K562 (cell line): ENCODE data around the gene IL17F. TPM values are rescaled to one million over a fixed set of nuclear protein-coding genes. Genes with fewer than 3 reads are reported as not detected.

Experiments
- ATAC-seq: fragments of 200-7000 bp; cut with Tn5 transposase; 3 replicates; pipeline ENCODE4 v1.9.1; 2020; ENCODE audit warnings: moderate library complexity
- BruUV-seq: library from RNA; stranded (reverse); fragments of 400-500 nt; replicated peaks from 2 replicates; lab custom pipeline; 2021; lab: Mats Ljungman, UMichigan
- CTCF ChIA-PET: fragments of 300-600 bp; formaldehyde crosslinking; extraction: SDS; loops from one replicate; lab custom pipeline; 2021; ENCODE audit warnings: low intra/inter-chr PET ratio; lab: Yijun Ruan, JAX
- POLR2A ChIA-PET: fragments of 300-600, 350-650 bp; sonication (Branson Sonifier 250); formaldehyde crosslinking; extraction: SDS; loops from one replicate; lab custom pipeline; 2021; ENCODE audit warnings: antibody characterized with exemption, inconsistent platforms; lab: Yijun Ruan, JAX
- DNase-seq, 4 experiments: peaks; one replicate each; pipeline versions ENCODE4 v3.0.0 to v3.0.0-alpha.2; 2011 to 2018; ENCODE audit warnings: low spot score in 3 of 4, mixed read lengths in 3 of 4; ENCODE audit errors: extremely low read depth in 1 of 4
- FAIRE-seq: peaks from 2 replicates; lab custom pipeline; 2011; peaks lifted over from hg19 to GRCh38; lab: Jason Lieb, UNC
- H2AFZ ChIP-seq: 2 replicates; pipeline ENCODE4 v1.6.0; 2011; ENCODE audit warnings: low read depth, low read length, control low read depth, inconsistent platforms
- H3K27ac ChIP-seq: fragments of 200-600 bp; 3 replicates; pipeline ENCODE4 v1.8.0; 2011; ENCODE audit warnings: low read depth, mild to moderate bottlenecking, control low read depth, inconsistent platforms, low read length, moderate library complexity, mixed read lengths; ENCODE audit errors: extremely low read depth
- H3K27me3 ChIP-seq, 2 experiments: fragments of 300-600 bp in 1 of 2; 2 replicates in 1 of 2; 3 replicates in 1 of 2; pipeline versions ENCODE4 v1.6.0 to v1.8.0; 2011; ENCODE audit warnings: inconsistent platforms in 2 of 2, low read length in 2 of 2, mild to moderate bottlenecking in 1 of 2, mixed read lengths in 1 of 2, moderate library complexity in 1 of 2; ENCODE audit not compliant: control insufficient read depth in 2 of 2, insufficient read depth in 2 of 2
- H3K36me3 ChIP-seq: fragments of 300-600 bp; 3 replicates; pipeline ENCODE4 v1.8.0; 2011; ENCODE audit warnings: mild to moderate bottlenecking, low read length, inconsistent platforms; ENCODE audit not compliant: control insufficient read depth, insufficient read depth
- H3K4me1 ChIP-seq, 2 experiments: fragments of 200-600 bp in 1 of 2; replicated peaks in 1 of 2; 2 replicates in 1 of 2; 3 replicates in 1 of 2; pipeline versions ENCODE4 v1.5.1 to v1.8.0; 2011; ENCODE audit warnings: inconsistent platforms in 2 of 2, low read length in 2 of 2, mild to moderate bottlenecking in 1 of 2, mixed read lengths in 1 of 2, moderate library complexity in 1 of 2; ENCODE audit not compliant: control insufficient read depth in 2 of 2, insufficient read depth in 2 of 2
- H3K4me2 ChIP-seq: 2 replicates; pipeline ENCODE4 v1.6.1; 2011; ENCODE audit warnings: low read length, control low read depth, inconsistent platforms, mixed read lengths; ENCODE audit not compliant: insufficient read depth
- H3K4me3 ChIP-seq: fragments of 200-600 bp; sonication (generic), shearing (Covaris generic); 2 replicates; pipeline ENCODE4 v1.5.1; 2016; ENCODE audit warnings: control low read depth, inconsistent platforms
- H3K79me2 ChIP-seq: fragments of 200-600 bp; 3 replicates; pipeline ENCODE4 v1.8.0; 2011; ENCODE audit warnings: low read length, inconsistent platforms; ENCODE audit not compliant: control insufficient read depth, insufficient read depth
- H3K9ac ChIP-seq, 2 experiments: 2 replicates each; pipeline versions ENCODE4 v1.6.0 to v1.6.1; 2011; ENCODE audit warnings: low read depth in 2 of 2, low read length in 2 of 2, control low read depth in 1 of 2, inconsistent platforms in 1 of 2, mild to moderate bottlenecking in 1 of 2, mixed read lengths in 1 of 2; ENCODE audit not compliant: insufficient read depth in 1 of 2
- H3K9me1 ChIP-seq: one replicate; pipeline ENCODE4 v1.6.0; 2011; ENCODE audit warnings: inconsistent platforms, mild to moderate bottlenecking, low read length, moderate library complexity; ENCODE audit not compliant: control insufficient read depth, insufficient read depth
- H3K9me3 ChIP-seq: replicated peaks from 2 replicates; pipeline ENCODE4 v1.5.1; 2011; ENCODE audit warnings: low read depth, low read length, inconsistent platforms; ENCODE audit not compliant: control insufficient read depth, insufficient read depth
- H4K20me1 ChIP-seq: replicated peaks from 2 replicates; pipeline ENCODE4 v1.6.1; 2011; ENCODE audit warnings: low read length, inconsistent platforms, mixed read lengths; ENCODE audit not compliant: control insufficient read depth, insufficient read depth
- ATF1 ChIP-seq, 2 experiments: fragments of 450-650 bp in 1 of 2; IDR thresholded peaks; 2 replicates each; pipeline ENCODE4 v1.6.1; 2016; ENCODE audit warnings: missing compliant biosample characterization in 1 of 2, missing genetic modification characterization in 1 of 2
- EZH2 ChIP-seq: IDR thresholded peaks from 2 replicates; pipeline ENCODE4 v1.6.1; 2012; ENCODE audit warnings: low read depth, mild to moderate bottlenecking, inconsistent platforms, low read length, borderline replicate concordance
- MTA2 ChIP-seq: fragments of 450-650 bp; IDR thresholded peaks from 2 replicates; pipeline ENCODE4 v1.6.1; 2016; ENCODE audit warnings: low read depth
- SMC3 ChIP-seq: conservative IDR thresholded peaks from 2 replicates; pipeline ENCODE4 v1.6.1; 2011; ENCODE audit warnings: low read depth, low read length, improper control_type of control experiment; ENCODE audit not compliant: insufficient read depth
- ZNF274 ChIP-seq: IDR thresholded peaks from 2 replicates; pipeline ENCODE4 v1.6.1; 2011; ENCODE audit warnings: low read depth, mild to moderate bottlenecking, low read length, moderate library complexity, borderline replicate concordance
- ZNF407 ChIP-seq: fragments of 450-650 bp; IDR thresholded peaks from 2 replicates; pipeline ENCODE4 v1.6.1; 2016; ENCODE audit warnings: low read depth
- WGBS: fragments of 100-300 bp; shearing (Covaris generic); methylation state at CpG from one replicate; pipeline ENCODE4 v1.1.6; 2016; ENCODE audit warnings: low coverage, mixed read lengths; ENCODE audit not compliant: insufficient coverage; ENCODE audit errors: missing lambda C conversion rate; 5-methylcytosine and 5-hydroxymethylcytosine counted together
- in situ Hi-C: fragments of 300-500 bp; cut with MboI; formaldehyde crosslinking; loops from 4 replicates; pipeline ENCODE4 v1.15.0; 2018; ENCODE audit warnings: inconsistent platforms, mixed read lengths
- intact Hi-C: fragments of 100-400 bp; cut with micrococcal nuclease; formaldehyde crosslinking; loops from 2 replicates; pipeline ENCODE4 v1.14.2; 2022
- polyA plus RNA-seq, 8 experiments: library from polyadenylated mRNA; depleted of rRNA in 4 of 8; stranded (reverse) in 5 of 8; unstranded in 3 of 8; fragments of >200 nt; fragmentation: Nextera tagmentation in 2 of 8; fragmentation: Illumina TruSeq in 1 of 8; extraction: Ambion mirVana in 2 of 8; extraction: Trizol in 1 of 8; gene quantifications; 2 replicates each; pipeline versions ENCODE4 v1.2.1 to v1.2.3, GENCODE V29; 2011 to 2014; ENCODE audit warnings: inconsistent platforms in 1 of 8, missing spikeins in 1 of 8
- total RNA-seq, 7 experiments: library from RNA; depleted of rRNA in 6 of 7; stranded (reverse); fragments of >200 nt in 6 of 7; fragmentation: Illumina TruSeq in 2 of 7; extraction: Trizol in 2 of 7; gene quantifications; 2 replicates each; pipeline versions ENCODE4 v1.2.1 to v1.2.3, GENCODE V29; 2011 to 2021; ENCODE audit warnings: low replicate concordance in 1 of 7
- TF ChIP-seq, protein P1 (sequence below): fragments of 450-650 bp; formaldehyde crosslinking; IDR thresholded peaks from 2 replicates; pipeline ENCODE4 v1.4.0; 2020; ENCODE audit warnings: mild to moderate bottlenecking, moderate library complexity

The IL17F gene
- total and polyA plus RNA-seq, 9 of the 15 experiments (the other 6 are each of a cell fraction or from before 2014, with no cell fraction given): not detected

GRCh38 chr6:52233975-52234823 lies 10.1 kb downstream of the IL17F start:
- Histone ChIP-seq H3K9ac (no peak overlapping the region), H3K9me1 (no peaks in the 10 kb centered on the region), H3K27me3 (peaks cover 23 to 30% of the 10 kb centered on the region in 2 experiments; a peak in 4 of 5 replicates), H3K4me1 (no peaks in the 10 kb centered on the region), H3K36me3 (no peaks in the 10 kb centered on the region), H3K4me3 (no peak overlapping the region), H3K79me2 (no peaks in the 10 kb centered on the region), H4K20me1 (no peaks in the 10 kb centered on the region), H3K27ac (no peak overlapping the region), H3K4me2 (no peak overlapping the region; the same call in 1 of the 2 replicates), H2AFZ (peak overlapping the region; percentile 65), H3K9me3 (no peaks in the 10 kb centered on the region)
- DNase-seq: peak; percentile 18 to 65 (median 34)
- ChIA-PET CTCF (interaction anchor here (1.4 kb wide), 1 partner anchor 71 kb away, joined by 6 read pairs; no protein-coding TSS in a partner anchor), POLR2A (interaction anchor here (0.6 to 1.1 kb wide), 3 partner anchors 9 to 15 kb away, joined by 3 read pairs; no protein-coding TSS in a partner anchor)
- ATAC-seq: peak; percentile 97
- WGBS: 5% methylated on average over 15 of the region's 15 CpGs
- in situ Hi-C loops: no loop called here
- no TSS peak for BruUV-seq
- FAIRE-seq: peak; percentile 81
- intact Hi-C loops: loop anchor here (1.0 to 10.0 kb wide), 2 partner anchors 71 to 149 kb away; partner anchors contain the start of gene PKHD1
- no peak for TF ChIP-seq EZH2
- TF ChIP-seq ZNF407: no peak
- TF ChIP-seq MTA2: no peak
- TF ChIP-seq SMC3: peak; percentile 57; the same call in 1 of the 2 replicates
- no peak for TF ChIP-seq ZNF274
- TF ChIP-seq ATF1 (CRISPR knock-in tag; IDR thresholded peaks at IDR 0.05): no peak
- TF ChIP-seq ATF1 (tag; IDR thresholded peaks at IDR 0.05): no peak
- TF ChIP-seq, protein P1, sequence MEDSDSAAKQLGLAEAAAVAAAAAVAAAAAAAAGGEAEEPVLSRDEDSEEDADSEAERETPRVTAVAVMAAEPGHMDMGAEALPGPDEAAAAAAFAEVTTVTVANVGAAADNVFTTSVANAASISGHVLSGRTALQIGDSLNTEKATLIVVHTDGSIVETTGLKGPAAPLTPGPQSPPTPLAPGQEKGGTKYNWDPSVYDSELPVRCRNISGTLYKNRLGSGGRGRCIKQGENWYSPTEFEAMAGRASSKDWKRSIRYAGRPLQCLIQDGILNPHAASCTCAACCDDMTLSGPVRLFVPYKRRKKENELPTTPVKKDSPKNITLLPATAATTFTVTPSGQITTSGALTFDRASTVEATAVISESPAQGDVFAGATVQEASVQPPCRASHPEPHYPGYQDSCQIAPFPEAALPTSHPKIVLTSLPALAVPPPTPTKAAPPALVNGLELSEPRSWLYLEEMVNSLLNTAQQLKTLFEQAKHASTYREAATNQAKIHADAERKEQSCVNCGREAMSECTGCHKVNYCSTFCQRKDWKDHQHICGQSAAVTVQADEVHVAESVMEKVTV (CRISPR knock-in tag): peak; percentile 77
